Spleen (tissue), 7 donors: ENCODE data around the gene TENM3.

ENCODE experiments used
- POLR2A ChIP-seq, 3 donors: fragments of 450-650 bp; IDR thresholded peaks; one replicate each; pipeline ENCODE4 v1.5.1; 2017; ENCODE audit warnings: antibody characterized with exemption in 3 of 3, mild to moderate bottlenecking in 1 of 3
- POLR2AphosphoS5 ChIP-seq, 3 donors: sonication (generic); formaldehyde crosslinking; IDR thresholded peaks; one replicate each; pipeline ENCODE4 v1.5.1; 2017; ENCODE audit warnings: antibody characterized with exemption in 3 of 3
- TF ChIP-seq, protein P1 (sequence below), 11 experiments: fragments of 200-600 bp in 7 of 11; fragments of 450-650 bp in 4 of 11; sonication (generic) in 4 of 11; IDR thresholded peaks in 8 of 11; conservative IDR thresholded peaks in 3 of 11; 1 replicate in 7 of 11; 2 replicates in 4 of 11; pipeline versions ENCODE4 v1.4.0 to v1.8.0; 2016 to 2021; ENCODE audit warnings: antibody characterized with exemption in 11 of 11, inconsistent platforms in 4 of 11, mild to moderate bottlenecking in 1 of 11
- donor health status: DM: no; HTN: no; CAD: no; lungs with moderate emphysema.
- donor health status: DM: no; HTN: no; CAD: no.
- donor health status: DM: no; HTN: no; CAD: no.

DNA sequence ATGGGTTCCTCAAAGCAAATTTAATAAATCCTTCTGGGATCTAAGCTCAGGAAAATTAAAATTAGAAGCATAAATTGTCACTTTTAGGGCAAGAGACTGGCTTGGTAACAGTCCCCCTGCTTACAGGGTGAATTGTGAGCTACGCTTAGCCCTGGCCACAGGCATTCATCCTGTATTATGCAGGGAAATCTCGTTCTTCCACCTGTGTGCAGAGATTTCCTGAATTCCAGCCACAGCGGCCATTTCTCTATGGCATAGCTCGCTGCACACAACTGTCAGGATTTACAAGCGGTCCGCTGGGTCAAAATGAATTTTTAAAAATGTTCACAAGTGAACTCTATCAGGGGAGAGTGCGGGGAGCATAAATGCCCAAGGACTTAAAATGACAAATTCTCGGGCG, 562.1 kb downstream of the TENM3 start:
- TF ChIP-seq, protein P1, sequence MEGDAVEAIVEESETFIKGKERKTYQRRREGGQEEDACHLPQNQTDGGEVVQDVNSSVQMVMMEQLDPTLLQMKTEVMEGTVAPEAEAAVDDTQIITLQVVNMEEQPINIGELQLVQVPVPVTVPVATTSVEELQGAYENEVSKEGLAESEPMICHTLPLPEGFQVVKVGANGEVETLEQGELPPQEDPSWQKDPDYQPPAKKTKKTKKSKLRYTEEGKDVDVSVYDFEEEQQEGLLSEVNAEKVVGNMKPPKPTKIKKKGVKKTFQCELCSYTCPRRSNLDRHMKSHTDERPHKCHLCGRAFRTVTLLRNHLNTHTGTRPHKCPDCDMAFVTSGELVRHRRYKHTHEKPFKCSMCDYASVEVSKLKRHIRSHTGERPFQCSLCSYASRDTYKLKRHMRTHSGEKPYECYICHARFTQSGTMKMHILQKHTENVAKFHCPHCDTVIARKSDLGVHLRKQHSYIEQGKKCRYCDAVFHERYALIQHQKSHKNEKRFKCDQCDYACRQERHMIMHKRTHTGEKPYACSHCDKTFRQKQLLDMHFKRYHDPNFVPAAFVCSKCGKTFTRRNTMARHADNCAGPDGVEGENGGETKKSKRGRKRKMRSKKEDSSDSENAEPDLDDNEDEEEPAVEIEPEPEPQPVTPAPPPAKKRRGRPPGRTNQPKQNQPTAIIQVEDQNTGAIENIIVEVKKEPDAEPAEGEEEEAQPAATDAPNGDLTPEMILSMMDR (IDR thresholded peaks at IDR 0.05 in 8 of 11, conservative IDR thresholded peaks at IDR 0.05 in 3 of 11), result no peak
- TF ChIP-seq POLR2A (IDR thresholded peaks at IDR 0.05), result no peak
- TF ChIP-seq POLR2AphosphoS5 (IDR thresholded peaks at IDR 0.05), result no peak
